SU-DHL-6 (cell line): Measurements from ENCODE around the gene RFK.
"Not testable (repeated sequence)": the region's sequence is repeated elsewhere in the genome, so short reads cannot be mapped to it uniquely, and the experiment has no call there.

ENCODE experiments used
- H2AFZ ChIP-seq: fragments of 200-600 bp; sonication (generic); 2 replicates; pipeline ENCODE4 v1.6.1; 2014; ENCODE audit warnings: low read depth, mild to moderate bottlenecking, moderate library complexity, mixed read lengths, antibody characterized with exemption, low read length; ENCODE audit not compliant: severe bottlenecking
- H3F3A ChIP-seq: fragments of 200-600 bp; shearing (Covaris generic); 2 replicates; pipeline ENCODE4 v1.6.0; 2016; ENCODE audit warnings: antibody characterized with exemption, mild to moderate bottlenecking; ENCODE audit not compliant: insufficient read depth
- H3K27ac ChIP-seq: fragments of 200-600 bp; sonication (generic); 2 replicates; pipeline ENCODE4 v1.5.1; 2016; ENCODE audit warnings: low read depth, mild to moderate bottlenecking, low read length, moderate library complexity, mixed read lengths
- H3K27me3 ChIP-seq: fragments of 200-600 bp; sonication (generic), shearing (Covaris generic); 2 replicates; pipeline ENCODE4 v1.6.0; 2014; ENCODE audit warnings: mild to moderate bottlenecking, low read length
- H3K36me3 ChIP-seq: fragments of 200-600 bp; sonication (generic); 2 replicates; pipeline ENCODE4 v1.6.1; 2014; ENCODE audit warnings: mild to moderate bottlenecking, low read length, mixed read lengths
- H3K4me2 ChIP-seq: fragments of 300-600, 200-600 bp; shearing (Covaris generic), sonication (generic); 2 replicates; pipeline ENCODE4 v1.6.0; 2014; ENCODE audit warnings: low read length, low read depth, mild to moderate bottlenecking; ENCODE audit not compliant: poor library complexity, severe bottlenecking
- H3K4me3 ChIP-seq: fragments of 200-600 bp; sonication (generic); 2 replicates; pipeline ENCODE4 v1.5.1; 2014; ENCODE audit warnings: antibody characterized with exemption, low read length, mild to moderate bottlenecking, mixed read lengths; ENCODE audit not compliant: insufficient read depth, poor library complexity, severe bottlenecking
- H3K79me2 ChIP-seq: fragments of 200-600 bp; sonication (generic); 2 replicates; pipeline ENCODE4 v1.6.1; 2014; ENCODE audit warnings: mild to moderate bottlenecking, low read length, moderate library complexity; ENCODE audit not compliant: insufficient read depth
- H3K9ac ChIP-seq: fragments of 200-600 bp; sonication (generic); 2 replicates; pipeline ENCODE4 v1.7.0; 2014; ENCODE audit warnings: mild to moderate bottlenecking, low read length
- H3K9me2 ChIP-seq: fragments of 200-600 bp; sonication (generic); replicated peaks from 2 replicates; pipeline ENCODE4 v1.6.1; 2014; ENCODE audit warnings: low read length; ENCODE audit not compliant: insufficient read depth
- H3K9me3 ChIP-seq: fragments of 200-600 bp; sonication (generic); 2 replicates; pipeline ENCODE4 v1.6.1; 2014; ENCODE audit warnings: low read length, mixed read lengths; ENCODE audit not compliant: insufficient read depth
- H4K20me1 ChIP-seq: fragments of 200-600 bp; sonication (generic); 2 replicates; pipeline ENCODE4 v1.6.1; 2014; ENCODE audit warnings: low read depth, mild to moderate bottlenecking, antibody characterized with exemption, low read length, moderate library complexity, mixed read lengths
- EZH2phosphoT487 ChIP-seq: fragments of 200-600 bp; sonication (generic), shearing (Covaris generic); conservative IDR thresholded peaks from 2 replicates; pipeline ENCODE4 v1.6.1; 2018; ENCODE audit warnings: mild to moderate bottlenecking, antibody characterized with exemption, low read length, moderate library complexity, mixed read lengths
- TF ChIP-seq, protein P1 (sequence below): fragments of 200-600 bp; sonication (generic); IDR thresholded peaks from one replicate; pipeline ENCODE4 v1.5.1; 2017; ENCODE audit warnings: antibody characterized with exemption, mild to moderate bottlenecking, low read length, moderate library complexity; ENCODE audit not compliant: insufficient read depth, poor library complexity, severe bottlenecking

RFK gene

DNA sequence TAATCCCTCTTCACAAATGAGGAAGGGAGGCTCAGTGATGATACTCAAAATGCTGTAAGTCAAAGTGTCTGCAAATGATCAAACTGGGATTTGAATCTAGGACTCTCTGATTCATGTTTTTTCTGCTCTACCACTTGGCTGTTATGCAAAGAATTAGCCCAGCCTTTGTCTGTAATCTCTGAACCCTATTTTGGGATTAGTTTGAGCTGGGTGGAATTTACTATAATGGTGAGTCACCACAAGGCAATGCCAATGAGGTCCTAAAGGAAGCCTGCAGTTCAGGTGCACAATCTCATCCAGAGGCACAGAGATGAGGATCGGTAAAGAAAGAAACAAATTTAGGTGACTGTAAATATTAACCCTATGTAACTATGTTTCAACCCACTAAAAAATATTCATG, 29.2 kb downstream of the RFK start:
- Histone ChIP-seq H3K4me2 (no peak overlapping the region), H3K27me3 (no peaks in the 10 kb centered on the region), H2AFZ (no peak overlapping the region), H3K36me3 (no peaks in the 10 kb centered on the region), H3K79me2 (no peaks in the 10 kb centered on the region), H3F3A (no peaks in the 10 kb centered on the region), H3K9ac (no peak overlapping the region), H3K9me2 (no peaks in the 10 kb centered on the region), H3K4me3 (no peak overlapping the region), H3K27ac (no peak overlapping the region), H4K20me1 (no peaks in the 10 kb centered on the region), H3K9me3 (no peaks in the 10 kb centered on the region)
- TF ChIP-seq, protein P1, sequence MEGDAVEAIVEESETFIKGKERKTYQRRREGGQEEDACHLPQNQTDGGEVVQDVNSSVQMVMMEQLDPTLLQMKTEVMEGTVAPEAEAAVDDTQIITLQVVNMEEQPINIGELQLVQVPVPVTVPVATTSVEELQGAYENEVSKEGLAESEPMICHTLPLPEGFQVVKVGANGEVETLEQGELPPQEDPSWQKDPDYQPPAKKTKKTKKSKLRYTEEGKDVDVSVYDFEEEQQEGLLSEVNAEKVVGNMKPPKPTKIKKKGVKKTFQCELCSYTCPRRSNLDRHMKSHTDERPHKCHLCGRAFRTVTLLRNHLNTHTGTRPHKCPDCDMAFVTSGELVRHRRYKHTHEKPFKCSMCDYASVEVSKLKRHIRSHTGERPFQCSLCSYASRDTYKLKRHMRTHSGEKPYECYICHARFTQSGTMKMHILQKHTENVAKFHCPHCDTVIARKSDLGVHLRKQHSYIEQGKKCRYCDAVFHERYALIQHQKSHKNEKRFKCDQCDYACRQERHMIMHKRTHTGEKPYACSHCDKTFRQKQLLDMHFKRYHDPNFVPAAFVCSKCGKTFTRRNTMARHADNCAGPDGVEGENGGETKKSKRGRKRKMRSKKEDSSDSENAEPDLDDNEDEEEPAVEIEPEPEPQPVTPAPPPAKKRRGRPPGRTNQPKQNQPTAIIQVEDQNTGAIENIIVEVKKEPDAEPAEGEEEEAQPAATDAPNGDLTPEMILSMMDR, result no peak
- no peak for TF ChIP-seq EZH2phosphoT487

DNA sequence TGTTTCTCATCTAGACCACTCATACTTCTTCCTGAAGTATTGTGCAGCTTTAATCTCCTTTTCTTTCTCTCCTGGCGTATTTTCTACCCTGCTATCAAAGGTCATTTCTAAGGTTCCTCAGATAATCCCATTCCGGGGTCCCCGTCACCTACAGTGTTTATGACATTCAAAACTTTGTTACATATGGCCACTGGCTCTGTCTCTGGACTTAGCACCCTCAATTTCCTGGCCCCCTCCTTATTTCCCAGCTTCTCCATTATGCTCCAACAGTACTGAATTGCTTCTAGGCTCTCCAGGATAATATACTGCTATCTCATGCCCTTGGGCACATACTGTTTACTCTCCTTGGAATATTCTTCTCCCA, 31.2 kb downstream of the RFK start:
- no peaks in the 10 kb centered on the region for H3K9me3 ChIP-seq
- no peak overlapping the region for H3K9ac ChIP-seq
- no peaks in the 10 kb centered on the region for H3F3A ChIP-seq
- H4K20me1 ChIP-seq, result no peaks in the 10 kb centered on the region
- no peak overlapping the region for H3K4me3 ChIP-seq
- no peak overlapping the region for H3K27ac ChIP-seq
- peaks cover 3% of the 10 kb centered on the region; the same call in 1 of the 2 replicates for H3K27me3 ChIP-seq
- no peak overlapping the region for H3K4me2 ChIP-seq
- H2AFZ ChIP-seq, result no peak overlapping the region
- no peaks in the 10 kb centered on the region for H3K36me3 ChIP-seq
- no peaks in the 10 kb centered on the region for H3K9me2 ChIP-seq
- TF ChIP-seq, protein P1, result no peak
- TF ChIP-seq EZH2phosphoT487, result no peak
- no peaks in the 10 kb centered on the region for H3K79me2 ChIP-seq

DNA sequence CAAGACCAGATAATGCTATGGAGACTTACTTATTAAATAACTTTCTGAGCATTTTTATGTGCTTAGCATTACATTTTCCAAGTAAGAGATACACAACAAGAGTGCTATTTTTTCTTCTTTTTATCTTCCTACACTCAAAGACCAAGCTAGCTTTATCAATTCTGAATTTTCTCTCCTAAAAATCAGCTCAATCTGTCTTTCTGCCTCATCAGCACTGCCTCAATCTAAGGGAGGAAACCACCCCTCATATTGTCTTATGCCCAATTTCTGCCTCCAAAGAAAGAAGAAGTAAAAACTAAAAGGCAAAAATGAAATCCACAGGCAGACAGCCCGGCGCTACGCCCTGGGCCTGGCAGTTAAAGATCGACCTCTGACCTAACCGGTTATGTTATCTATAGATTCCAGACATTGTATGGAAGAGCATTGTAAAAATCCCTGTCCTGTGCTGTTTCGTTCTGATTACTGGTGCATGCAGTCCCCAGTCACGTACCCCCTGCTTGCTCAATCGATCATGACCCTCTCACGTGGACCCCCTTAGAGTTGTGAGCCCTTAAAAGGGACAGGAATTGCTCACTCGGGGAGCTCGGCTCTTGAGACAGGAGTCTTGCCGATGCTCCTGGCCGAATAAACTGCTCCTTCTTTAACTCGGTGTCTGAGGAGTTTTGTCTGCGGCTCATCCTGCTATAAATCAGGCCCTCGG, 31.7 kb downstream of the RFK start:
- not testable (repeated sequence) for H3K27ac ChIP-seq, H3K27me3 ChIP-seq, H3K4me2 ChIP-seq, H3F3A ChIP-seq, H3K36me3 ChIP-seq, H3K9me2 ChIP-seq, H3K4me3 ChIP-seq, H3K79me2 ChIP-seq, H3K9ac ChIP-seq, H3K9me3 ChIP-seq, H4K20me1 ChIP-seq, H2AFZ ChIP-seq

DNA sequence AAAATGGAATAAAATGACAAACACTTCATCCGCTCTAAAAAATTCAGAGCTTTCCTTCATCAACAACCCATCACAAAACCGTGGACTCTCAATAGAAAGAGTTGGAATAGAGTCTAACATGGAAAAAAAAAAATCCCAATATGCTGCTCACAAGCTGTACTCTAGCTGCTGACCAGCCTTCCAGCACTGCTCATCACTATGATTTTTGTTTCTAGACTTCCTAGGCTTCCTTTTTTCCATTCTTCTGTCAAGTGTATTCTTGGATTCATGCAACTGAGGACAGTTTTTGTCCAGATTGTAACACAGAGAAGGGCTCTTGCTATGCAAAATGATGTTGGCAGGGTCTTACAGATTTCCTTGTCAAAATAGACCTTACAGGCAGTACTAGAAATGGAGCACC, 34.5 kb downstream of the RFK start:
- Histone ChIP-seq H4K20me1 (no peaks in the 10 kb centered on the region), H3K27ac (no peak overlapping the region), H3K79me2 (no peaks in the 10 kb centered on the region), H3K4me2 (no peak overlapping the region), H3K36me3 (no peaks in the 10 kb centered on the region), H3F3A (no peaks in the 10 kb centered on the region), H3K9me3 (no peaks in the 10 kb centered on the region), H2AFZ (no peak overlapping the region), H3K27me3 (peaks cover 3% of the 10 kb centered on the region; the same call in 1 of the 2 replicates), H3K9me2 (no peaks in the 10 kb centered on the region), H3K9ac (no peak overlapping the region), H3K4me3 (no peak overlapping the region)
- TF ChIP-seq EZH2phosphoT487, result no peak
- TF ChIP-seq, protein P1, result no peak
